Measurements from ENCODE around the gene BANP.
"Not testable (repeated sequence)": the region's sequence is repeated elsewhere in the genome, so short reads cannot be mapped to it uniquely, and the experiment has no call there.

The BANP gene

DNA sequence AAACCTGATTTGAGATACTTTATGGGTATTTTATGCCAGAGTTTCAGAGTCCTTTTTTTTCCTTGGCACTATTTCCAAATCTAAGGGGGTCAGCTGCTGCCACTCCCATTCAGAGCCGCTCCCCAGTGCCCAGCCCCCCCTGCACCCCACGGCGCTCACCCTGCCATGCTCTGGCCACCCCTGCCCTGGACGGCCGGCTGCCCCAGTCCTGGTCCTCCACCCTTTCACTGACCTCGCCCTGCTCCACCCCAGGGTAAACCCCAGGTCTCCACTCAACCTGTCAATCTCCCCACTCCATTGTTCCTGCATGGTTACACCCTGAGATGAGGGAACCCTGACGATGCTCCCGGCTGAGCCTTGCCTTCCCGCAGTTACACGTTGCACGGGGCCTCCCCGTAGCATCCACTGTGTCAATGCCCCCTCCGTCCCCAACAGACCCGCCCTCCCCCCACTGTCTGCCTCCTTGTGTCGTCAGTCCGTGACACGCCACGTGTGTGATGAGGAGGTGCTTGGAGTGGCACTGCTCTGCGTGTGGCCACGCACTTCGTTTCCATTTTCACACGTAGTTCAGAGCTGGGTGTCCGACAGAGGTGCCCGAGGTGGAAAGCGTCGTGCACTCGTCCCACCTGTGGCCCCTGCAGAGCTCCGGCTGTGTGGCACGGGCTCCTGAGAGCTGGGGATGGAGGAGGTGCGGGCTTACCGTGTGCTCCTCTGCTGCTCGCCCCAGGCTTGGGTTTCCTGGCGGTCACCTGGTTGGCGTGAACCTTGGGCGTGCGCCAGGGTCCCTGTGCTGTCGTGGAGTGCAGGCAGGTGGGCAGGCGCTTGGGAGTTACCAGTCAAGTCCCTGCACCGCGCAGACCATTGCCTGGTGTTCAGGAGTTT, 116.5 kb downstream of the BANP start:
- no peak for DNase-seq

DNA sequence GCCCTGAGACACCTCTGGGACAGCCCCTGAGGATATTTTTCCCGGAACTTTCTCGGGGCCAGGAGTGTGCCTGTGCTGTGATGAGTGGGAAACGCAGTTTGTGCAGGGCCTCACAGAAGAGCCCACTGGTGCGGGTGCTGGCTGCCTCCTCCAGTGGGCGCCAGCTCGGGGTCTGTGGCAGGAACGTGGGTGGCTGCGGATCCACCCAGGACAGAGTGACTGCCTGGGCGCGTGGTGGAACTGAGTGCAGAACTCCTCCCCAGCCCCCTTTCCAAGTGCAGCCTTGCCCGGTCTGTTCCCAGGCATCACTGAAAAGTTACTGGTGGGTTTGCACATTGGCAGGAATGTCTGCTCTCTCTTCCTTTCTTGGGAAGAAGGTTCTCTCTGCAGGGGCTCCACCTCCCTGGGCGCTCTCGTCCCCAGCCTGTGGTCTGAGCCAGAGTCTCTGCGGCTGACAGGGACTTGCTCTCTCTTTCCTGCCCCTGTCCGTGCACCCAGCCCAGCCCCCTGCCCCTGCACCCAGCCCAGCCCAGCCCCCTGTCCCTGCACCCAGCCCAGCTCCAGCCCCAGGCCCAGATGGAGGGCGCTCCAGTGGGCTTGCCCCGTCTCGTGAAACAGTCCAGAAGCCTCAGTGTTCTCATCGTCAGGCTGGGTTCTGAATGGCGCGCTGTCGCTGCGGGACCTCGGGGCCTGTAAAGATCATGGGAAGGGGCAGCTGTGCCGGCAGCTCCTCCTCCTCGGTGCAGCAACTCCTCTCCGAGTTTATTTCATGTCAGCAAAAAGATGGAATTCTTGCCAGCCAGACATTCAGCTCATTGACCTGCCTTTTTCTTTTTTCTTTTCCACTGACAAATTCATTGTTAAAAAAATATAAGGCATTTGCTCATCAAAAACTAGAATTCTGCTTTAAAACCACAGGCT, 117.5 kb downstream of the BANP start:
- no peak for DNase-seq

DNA sequence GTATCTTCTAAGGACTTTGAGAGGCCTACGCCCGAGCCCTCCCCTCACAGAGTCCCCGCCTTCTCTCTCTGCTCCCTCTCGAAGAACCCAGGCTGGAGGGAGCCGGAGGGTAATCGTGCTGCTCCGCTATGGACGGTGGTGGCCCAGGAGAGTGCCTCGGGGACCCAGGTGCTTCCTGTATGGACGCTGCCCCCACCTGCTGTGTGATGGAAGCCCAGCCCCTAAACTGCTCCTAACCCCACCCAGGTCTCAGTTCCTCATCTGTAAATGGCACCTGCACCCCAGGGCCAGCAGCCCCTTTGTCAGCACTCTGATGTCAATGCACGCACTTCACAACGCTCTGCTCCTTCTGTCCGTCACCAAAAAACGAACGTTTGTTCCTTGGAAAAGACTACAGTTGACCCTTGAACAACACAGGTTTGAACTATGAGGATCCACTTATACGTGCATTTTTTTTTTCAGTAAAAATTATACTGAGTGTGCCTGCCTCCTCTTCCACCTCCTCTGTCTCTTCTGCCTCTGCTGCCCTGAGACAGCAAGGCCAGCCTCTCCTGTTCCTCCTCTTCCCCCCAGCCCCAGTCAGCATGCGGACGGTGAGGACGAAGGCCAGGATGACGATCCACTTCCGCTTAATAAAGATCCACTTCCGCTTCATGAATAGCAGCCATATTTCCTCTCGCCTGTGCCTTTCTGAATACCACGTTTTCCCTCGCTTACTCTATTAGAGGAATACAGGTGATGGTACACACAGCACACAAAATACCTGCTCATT, 118.3 kb downstream of the BANP start:
- DNase-seq: no peak

DNA sequence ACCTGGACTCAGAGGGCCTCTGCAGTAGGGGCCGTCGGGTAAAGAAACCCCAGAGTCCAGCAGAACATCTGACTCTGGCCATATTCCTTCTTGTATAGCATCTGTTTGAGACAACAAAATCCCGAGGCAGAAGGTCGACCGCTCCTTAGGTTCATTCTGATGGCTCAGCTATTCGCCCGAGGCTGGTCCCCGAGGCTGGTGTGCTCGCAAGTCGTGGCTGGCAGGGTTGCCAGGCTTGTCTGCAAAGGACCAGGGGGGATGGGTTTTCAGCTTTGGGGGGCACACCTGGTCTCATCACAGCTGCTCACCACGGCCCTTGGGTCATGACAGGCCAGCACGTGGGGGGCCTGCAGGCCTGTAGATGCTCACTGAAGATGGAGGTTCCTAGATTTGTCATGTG, 119.1 kb downstream of the BANP start:
- DNase-seq: no peak

DNA sequence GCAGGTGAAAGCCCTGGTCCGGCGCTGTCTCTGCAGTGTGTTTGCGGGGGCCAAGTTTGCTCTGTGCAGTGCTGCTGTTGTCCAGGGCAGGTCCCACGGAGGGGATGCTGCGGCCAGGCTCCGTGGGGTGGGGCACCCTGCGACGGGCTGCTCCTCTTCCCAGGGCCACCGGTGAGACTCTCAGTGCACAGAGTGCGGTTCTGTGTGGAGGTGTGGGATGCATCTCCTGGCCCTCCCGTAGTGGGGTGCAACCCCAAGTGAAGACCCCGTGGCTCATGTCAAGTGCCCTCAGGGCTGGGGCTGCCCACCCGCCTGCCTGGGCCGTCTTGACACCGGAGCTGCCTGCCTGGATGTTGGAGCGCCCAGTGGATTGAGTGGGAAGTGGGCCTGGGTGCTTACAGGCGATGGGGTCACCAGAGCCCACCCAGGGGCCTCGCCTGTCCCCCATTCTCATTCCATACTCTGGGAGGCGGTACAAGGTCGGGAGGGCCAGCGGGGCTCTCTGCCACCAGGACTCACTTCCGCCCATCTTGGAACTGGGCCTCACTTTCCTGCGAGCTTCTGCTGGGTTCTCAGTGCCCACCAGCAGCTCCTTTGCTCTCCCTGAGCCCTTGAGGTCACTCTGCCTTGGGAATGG, 119.9 kb downstream of the BANP start:
- no peak for DNase-seq

DNA sequence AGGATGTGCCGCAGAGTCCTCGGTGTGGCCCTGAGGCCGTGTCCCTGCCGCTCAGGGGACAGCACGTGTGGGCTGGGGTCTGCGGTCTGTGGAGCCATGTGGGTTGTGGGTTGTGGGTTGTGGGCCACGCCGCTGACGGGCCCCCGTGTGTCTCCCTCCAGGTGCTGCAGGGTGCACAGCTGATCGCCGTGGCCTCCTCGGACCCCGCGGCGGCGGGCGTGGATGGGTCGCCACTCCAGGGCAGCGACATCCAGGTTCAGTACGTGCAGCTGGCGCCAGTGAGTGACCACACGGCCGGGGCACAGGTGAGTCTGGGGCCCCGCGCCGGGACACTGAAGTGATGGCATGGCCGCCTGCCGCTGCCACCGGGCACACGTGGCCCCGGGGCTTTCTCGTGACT, 120.7 kb downstream of the BANP start:
- DNase-seq: no peak

DNA sequence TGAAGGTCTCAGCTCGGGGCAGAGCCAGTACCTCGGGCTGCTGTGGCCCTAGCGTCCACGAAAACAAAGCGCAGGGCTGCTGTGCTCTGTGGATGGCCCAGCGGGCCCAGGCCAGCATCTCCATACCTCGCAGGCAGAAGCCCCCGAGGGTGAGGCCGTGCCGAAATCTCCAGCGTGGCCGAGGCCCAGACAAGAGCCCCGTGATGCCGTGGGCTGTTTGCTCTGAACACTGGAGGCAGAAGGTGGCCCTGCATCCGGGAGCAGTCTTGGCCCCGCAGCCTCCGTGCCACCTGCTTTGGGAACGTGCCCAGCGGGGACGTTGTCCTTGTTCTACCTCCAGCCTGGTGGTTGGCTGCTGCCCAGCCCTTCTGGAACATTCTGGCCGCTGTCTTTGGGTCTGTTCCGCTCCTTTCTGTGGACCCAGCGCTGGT, 121.4 kb downstream of the BANP start:
- no peak for DNase-seq

DNA sequence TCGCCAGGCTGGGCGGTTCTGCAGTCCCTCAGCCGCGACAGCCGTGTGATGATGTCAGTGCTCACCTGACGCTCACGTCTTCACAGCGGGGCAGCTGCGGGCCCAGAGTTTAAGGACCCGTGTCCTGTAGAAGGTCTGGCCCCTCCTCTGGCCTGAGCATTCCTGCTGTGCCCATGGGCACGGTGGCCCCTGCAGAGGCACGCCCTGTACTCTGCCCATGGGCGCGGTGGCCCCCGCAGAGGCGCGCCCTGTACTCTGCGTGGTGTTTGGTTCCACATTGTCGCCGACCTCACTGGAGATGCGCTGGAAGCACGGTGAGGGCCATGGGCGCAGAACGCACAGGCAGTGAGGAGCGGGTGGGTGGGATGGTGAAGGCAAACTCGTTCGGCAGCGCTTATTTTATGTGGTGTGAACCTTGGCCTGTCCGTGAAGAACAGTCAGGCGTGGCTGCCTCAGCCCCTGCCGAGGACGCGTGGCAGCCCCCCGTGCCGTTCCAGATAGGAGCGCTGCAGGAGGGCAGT, 122.0 kb downstream of the BANP start:
- no peak for DNase-seq

DNA sequence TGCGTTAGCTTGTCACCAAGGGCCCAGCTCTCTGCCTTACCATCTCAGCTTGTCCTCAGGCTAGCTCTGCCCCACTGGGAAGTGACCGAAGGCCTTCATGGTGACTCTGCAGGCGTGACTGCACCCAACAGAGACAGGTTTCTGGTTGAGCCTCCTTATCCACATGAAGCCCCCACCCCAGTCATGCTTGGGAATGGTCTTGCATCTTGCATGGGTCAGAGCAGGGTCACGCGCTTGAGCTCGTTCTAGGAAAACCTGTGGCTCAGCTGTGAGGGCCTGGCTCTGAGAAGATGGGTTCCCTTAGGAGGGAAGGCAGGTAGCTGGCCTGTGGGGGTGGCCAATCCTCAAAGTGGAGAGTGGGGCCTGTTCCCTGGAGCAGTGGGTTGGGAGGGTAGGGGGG, 122.8 kb downstream of the BANP start:
- DNase-seq: no peak

DNA sequence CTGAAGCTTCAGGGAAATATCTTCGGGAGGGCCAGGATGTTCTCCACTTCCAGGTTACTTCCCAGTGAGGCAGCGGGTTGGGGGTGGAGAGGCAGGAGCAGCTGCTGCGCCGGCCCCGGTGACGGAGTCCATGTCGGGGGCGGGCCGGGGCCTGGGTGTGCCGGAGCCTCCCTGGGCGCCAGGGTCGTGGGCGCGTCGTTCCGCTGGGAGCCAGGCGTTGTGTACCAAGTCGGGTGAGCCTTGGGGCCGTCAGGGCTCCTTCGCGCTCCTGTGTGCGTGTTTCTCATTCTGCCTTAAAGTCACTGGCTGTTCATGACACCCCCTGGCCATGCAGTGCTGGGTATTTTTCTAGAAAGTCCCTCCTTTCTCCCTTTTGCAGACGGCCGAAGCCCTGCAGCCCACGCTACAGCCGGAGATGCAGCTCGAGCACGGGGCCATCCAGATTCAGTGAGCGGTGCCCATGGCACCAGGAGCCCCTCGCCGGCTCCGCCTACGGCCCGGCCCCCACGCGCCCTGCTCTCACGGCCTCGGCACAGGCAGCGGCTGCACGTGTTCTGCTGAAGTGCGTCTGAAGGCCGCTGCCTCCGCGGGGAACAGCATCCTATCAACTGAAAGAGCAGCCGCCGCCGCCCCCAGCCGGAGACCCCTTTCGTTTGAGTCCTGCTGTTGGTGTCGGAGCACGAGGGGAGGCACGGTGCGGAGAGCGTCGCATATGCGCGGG, 125.1 kb downstream of the BANP start:
- no peak for DNase-seq

DNA sequence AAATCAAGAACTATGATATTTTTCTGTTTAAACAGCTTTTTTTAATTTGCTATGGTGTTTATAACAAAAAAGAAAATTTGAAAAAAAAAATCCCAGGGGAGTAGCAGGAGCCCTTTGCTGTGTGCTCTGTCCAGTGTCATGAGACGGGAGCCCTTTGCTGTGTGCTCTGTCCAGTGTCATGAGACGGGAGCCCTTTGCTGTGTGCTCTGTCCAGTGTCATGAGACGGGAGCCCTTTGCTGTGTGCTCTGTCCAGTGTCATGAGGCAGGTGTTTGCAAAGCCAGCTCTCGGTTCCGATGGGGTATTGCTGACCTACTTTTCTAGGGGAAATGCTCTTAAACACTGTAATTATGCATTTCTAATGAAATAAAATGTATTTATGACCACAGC, 125.7 kb downstream of the BANP start:
- not testable (repeated sequence) for DNase-seq

DNA sequence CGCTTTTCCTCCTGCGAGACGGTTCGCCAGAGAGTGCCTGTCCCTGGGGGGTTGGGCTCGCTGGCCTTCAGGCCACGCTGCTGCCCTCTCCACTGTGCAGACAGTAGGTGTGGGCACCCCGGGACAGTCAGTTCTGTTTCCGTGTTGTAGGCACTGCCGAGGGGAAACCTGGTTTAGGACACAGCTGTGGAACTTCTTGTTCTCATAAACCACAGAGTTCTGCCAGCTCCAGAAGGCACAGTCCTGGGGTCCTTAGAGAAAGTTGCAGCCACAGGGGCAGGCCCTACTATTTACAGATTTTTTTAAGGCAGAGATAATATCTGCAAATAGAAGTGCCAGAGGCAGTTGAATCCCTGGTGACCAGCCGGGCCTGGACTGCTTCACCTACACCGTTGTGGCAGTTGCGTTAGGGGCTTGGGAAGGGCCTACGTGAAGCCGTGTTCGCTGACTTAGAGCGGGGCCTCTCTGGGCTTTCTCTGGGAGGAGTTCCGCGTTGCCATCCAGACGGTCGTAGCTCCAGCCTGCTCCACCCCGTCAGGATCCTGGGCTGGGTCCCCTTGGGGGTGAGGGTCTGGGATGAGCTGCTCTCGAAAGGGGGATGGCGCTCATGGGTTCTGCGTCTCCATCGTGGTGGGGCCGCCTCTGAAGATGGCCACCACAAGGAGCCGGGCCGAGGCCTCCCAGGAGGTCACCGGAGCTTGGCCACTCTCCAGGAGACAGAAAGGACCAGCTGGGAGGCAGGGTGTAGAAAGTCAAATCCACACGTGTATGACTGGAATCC, 126.3 kb downstream of the BANP start:
- no peak for DNase-seq

DNA sequence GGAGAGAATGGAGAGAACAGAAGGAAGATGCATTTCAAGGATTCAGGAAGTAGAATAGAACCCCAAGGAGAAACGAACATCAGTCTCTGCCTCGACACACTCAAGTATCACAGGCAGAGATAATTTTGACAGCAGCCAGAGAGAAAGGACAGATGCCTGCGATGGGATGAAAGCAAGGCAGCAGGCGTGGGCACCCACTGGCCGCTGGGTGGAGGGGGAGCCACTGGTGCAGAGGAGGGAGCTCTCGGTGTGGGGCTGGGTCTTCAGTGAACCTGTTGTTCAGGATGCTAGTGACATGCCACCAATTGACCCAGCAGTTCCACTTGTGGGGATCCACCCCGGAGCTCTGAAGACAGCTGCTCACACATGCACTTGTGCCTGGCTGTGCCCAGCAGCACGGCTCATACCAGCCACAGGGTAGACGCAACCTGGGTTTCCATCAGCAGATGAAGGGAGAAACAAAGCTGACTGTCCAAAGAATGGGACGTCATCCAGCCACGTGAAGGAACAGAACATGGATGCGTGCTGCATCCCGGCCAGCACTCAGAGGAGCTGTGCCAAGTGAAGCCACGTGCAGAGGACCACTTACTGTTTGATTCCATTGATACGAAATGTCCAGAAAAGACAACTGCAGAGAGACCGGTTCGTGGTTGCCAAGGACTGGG, 127.0 kb downstream of the BANP start:
- no peak for DNase-seq

DNA sequence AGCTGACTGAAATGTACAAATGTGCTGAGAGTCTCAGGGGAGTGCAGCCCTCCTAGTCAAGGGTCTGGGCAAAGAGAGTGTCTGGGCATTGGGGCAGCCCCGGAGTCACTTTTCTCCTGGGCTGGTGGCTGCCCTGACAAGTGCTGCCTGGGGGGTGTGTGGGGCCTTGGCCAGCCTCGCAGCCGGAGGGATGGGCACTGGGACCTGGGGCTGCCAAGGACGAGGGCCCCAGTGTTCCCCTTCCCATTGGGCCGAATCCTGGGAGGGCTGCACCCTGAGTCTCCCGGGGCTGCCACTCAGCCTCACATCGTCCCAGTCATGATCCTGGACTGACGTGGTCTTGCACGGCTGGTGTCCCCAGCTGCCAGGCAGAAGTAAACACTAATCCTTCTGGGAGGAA, 132.3 kb downstream of the BANP start:
- DNase-seq: no peak

DNA sequence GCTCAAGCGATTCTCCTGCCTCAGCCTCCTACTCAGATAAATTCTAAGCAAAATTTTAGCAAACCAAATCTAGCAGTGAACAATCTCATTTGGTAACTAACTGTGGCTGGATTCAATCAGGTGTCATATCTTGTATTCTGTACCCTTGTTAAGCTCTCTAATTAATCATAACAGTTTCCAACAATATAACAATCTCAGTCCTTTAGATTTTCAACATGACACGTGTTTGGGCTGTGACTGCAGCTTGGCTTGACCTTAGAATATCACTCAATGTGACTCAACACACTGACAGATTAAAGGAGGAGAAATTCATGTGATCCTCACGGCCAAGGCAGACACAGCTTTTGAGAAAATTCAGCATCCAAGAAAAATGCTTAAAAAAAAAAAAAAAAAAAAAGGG, 133.6 kb downstream of the BANP start:
- no peak for DNase-seq

DNA sequence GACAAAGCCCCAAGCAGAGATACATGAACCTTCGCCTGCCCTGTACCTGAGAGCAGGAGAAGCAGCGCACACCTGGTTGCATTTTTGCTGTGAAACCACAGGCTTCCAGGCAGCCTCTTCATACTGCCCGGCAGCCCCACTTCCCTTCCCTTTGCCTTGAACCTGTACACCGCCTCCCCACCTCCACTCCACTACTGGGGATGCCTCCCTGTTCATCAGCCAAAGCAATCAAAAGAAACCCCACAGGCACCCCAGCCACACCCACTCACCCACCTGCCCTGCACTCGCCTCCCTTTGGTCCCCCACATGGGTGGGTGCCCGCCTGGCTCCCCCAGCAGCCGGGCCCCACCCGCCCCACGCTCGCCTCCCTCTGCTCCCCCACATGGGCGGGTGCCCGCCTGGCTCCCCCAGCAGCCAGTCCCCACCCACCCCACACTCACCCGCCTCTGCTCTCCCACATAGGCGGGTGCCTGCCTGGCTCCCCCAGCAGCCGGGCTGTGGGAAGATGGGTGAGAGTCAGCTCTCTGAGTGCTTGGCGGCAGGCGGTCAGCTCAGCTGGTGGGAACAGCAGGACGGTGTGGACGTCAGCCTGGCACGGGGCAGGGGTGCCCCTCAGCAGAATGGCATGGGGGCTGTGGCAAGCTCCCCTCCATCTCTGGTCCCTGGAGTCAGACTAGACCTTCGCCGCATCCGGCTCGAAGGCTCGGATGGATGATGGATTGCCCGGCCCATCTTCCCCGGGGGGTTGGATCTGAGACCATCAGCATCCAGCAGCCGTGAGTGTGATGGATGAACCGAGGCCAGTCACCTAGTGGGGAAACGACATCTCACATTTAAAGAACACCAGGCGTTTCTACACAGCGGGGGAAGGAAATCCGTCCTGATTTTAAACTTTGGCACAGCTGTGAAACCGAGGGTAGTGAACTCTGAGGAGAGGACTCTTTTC, 135.6 kb downstream of the BANP start:
- no peak for DNase-seq

DNA sequence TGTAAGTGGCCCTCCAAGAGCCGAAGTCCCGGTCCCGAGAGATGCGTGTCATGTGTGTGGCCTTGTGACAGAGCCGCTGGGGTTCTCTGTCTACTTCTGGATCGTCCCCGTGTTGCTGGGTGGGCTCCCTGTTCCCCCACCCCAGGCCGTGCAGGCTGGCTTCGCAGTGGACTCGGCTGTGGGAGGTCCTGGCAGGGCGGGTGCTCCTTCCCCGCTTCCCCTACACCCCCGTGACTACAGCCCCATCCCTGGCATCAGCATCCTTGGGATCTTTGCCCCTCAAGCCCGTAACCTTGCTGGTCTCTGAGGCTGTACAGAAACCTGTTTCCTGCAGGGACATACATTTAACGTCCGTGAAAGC, 136.3 kb downstream of the BANP start:
- DNase-seq: no peak

DNA sequence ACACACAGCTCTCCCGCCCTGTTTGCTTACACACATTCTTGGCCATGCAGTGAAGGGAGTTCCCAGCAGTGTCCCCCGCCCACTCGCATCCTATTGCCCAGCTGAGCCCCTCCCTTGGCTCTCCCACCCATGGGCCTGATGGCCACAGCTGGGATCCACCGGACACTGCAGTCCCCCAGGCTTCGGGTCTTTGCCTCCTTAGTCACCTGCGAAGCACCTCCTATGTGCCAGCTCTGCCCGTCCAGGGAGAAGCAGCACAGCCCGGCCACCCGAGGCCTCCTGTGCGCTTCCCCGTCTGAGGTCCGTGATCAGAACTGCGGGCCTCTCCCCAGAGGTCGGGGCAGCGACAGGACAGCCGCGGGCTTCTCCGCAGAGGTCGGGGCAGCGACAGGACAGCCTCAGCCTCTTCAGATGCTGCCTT, 136.9 kb downstream of the BANP start:
- DNase-seq: no peak

DNA sequence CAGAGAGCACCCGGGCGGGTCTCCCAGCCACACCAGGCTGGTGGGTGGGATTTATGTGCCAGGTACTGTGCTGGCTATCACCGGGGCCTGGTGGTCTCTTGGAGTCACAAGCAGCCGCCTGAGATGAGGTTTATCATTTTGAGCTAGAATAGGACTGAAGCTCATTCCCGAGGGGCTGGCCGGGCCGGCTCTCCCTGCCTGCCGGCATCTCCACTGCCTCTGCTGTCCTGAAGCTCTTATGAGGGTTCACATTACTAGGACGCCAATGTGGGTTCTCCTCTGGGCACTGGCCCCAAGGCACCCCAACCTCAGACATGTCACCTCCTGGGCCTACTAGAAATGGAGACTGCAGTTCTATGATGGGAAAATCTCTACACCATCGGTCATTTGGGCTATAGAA, 137.4 kb downstream of the BANP start:
- DNase-seq: not testable (repeated sequence)
